ENCODE results near the gene HTRA2.

GRCh38 chr2:74502720-74503505 is 26.8 kb upstream of the HTRA2 start:
- TF ChIP-seq CTCF (IDR thresholded peaks at IDR 0.05; ENCODE audit: insufficient read depth, low read length, poor library complexity, severe bottlenecking) (peak; percentile 21), EZH2phosphoT487 (conservative IDR thresholded peaks at IDR 0.05; ENCODE audit: low read length) (0 out of 2 replicates have a peak, but pooled peaks have one; percentile 31)
